Mucosa of gallbladder (tissue), 1 donor: ENCODE data around the gene ENGASE. TPM values are rescaled to one million over a fixed set of nuclear protein-coding genes. Genes with fewer than 3 reads are reported as not detected.
"Not testable (repeated sequence)": the region's sequence is repeated elsewhere in the genome, so short reads cannot be mapped to it uniquely, and the experiment has no call there.

Source experiments
- DNase-seq: peaks from one replicate; pipeline ENCODE4 v3.0.0-alpha.2; 2020; ENCODE audit warnings: low spot score
- total RNA-seq: library from RNA; stranded (reverse); gene quantifications from one replicate; pipeline ENCODE4 v1.2.1, GENCODE V29; 2021
- donor health status: DM: no; HTN: no; CAD: no.

The ENGASE gene
- total RNA-seq, result 74.8 TPM

- DNase-seq, result peak; percentile 94
Measured at GRCh38 chr17:79074649-79075445, at the start of gene ENGASE. Gene ENGASE, plus strand, starts transcription at chr17:79074824. Its CDS starts 121 bp downstream, at chr17:79074945.

- no peak for DNase-seq
Measured at GRCh38 chr17:79024901-79025737, 49.5 kb upstream of the ENGASE start.

DNA sequence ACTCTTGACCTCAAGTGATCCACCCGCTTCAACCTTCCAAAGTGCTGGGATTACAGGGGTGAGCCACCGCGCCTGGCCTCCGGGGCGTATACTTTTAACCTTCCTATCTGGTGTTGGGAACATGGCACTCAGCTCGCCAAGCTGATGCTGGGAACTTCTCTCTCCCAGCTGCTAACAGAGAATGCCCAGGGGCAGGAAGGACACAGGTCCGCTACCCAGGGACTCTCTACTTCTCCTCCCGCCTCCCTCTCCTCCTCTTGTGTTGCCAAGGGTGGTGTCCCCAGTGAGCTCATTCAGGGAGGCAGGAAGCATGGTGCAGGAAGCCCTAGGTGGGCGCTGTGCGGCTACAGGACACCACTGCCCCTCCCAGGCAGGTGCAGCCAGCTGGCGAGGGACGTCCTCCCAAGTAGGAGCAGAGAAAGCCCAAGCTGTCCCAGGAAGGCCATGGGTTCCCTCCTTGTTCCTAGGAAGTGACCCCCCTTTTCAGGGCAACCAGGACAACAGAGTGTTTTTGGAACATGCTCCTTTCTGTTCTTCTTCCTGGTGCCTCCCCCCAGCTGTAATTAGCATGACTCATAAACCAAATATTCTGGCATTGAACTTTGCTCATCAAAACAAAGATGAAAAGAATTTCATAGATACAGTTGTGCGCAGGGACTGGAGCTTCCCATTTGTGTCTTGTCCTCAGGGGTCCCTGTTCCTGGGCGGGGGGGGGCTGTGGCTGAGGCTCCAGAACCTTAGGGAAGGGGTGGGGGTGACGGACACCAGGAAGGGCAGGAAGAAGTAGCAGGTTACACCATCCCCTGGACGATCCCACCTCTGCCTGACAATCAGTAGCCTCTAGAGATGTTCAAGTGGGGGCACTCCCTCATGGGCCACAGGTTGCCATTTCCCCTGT, 48.0 kb upstream of the ENGASE start:
- DNase-seq, result no peak

- no peak for DNase-seq
Measured at GRCh38 chr17:79027274-79027924, 47.2 kb upstream of the ENGASE start.

- no peak for DNase-seq
Measured at GRCh38 chr17:79027925-79028491, 46.6 kb upstream of the ENGASE start.

GRCh38 chr17:79028496-79029326, 45.9 kb upstream of the ENGASE start:
- no peak for DNase-seq

- DNase-seq, result no peak
Measured at GRCh38 chr17:79029327-79030009, 45.2 kb upstream of the ENGASE start.

GRCh38 chr17:79030636-79031035, 44.0 kb upstream of the ENGASE start:
- not testable (repeated sequence) for DNase-seq

DNA sequence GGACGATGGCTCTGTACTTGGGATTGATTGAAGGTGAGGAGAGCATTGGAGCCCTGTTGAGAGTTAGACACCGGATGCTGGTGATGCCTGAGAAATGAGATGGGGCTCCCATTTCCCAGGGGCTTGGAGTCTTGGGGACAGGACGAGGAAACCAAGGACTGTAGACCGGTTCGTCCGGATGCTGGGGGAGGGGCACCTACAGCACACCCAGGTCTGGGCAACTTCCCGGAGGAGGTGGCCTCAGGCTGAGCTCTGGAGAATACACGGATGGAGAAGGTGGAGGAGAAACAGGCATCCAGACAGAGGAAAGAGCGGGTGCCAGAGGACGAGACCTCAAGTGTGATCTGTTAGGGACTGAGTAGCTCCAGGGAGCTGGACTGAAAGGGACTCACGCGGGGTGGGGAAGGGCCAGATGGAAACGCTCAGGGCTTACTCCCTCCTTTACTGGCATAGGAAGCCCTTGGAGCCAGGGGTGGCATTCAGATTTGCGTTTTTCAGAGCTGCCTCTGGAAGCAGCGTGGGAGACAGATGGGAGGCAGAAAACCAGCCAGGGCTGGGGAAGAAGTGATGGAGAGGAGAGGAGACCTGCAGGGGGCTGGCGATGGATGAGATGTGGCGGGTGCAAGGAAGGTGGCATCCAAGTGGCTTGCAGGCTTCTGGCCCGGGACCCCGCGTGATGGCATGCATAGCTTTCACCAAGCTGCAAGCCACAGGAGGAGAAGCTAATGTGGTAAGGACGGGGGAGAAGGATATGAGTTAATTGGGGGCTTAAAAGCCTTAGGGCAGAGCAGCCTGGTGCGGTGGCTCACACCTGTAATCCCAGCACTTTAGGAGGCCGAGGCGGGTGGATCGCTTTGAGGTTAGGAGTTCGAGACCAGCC, 42.4 kb upstream of the ENGASE start:
- no peak for DNase-seq

DNA sequence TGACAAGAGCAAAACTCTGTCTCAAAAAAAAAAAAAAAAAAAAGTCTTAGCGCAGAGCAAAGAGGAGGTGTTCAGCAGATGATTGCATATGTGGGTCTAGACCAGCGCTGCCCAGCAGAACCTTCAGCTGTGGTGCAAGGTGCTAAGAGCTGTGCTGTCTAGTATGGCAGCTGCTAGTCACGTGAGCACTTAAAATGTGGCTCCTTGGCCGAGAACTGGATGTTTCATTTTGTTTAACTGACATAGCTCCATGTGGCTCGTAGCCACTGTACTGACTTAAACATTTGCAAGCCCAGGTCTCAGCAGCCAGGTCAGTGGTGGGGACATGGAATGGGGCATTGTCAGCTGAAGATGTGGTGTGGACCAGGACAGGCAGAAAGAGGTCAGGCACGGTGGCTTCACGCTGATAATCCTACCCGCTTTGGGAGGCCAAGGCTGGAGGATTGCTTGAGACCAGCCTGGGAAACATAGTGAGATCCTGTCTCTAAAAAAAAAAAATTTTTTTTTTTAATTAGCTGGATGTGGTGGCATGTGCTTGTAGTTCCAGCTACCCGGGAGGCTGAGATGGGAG, 41.5 kb upstream of the ENGASE start:
- no peak for DNase-seq

DNA sequence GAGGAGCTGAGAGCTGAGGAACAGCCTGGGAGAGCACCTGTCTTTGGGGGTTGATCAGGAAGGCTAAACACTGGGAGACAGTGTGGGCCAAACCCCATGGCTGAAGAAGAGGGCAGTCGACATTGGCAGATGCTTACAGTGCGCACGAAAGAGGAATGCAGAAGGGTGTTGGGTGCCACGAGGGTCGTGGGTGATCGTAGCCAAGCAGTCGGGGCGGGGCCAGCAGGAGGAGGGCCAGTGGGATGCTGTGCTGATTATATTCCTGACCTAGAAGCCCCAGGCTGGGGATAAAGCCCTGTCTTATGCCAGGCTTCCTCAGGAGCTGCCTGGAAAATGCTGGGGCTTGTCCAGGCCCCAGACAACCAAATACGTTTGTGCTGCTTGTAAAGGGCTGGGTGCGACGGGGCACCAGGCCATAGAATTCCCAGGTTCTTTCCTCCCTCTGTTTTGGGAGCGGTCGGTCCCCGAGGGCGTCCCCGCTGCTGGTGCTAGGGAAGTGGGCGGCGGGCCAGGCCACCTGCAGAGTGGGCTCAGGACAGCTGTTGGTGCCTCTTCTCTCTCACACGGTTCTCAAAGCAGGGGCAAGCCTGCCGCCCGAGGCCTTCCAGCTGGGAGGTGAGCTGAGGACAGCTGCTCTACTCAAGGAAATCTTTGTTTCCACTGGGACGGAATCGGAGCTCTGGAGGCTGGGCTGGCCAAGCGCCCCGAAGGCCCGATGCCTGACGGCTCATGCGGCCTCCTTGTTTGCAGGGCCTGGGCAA, 40.7 kb upstream of the ENGASE start:
- DNase-seq, result no peak

GRCh38 chr17:79034931-79035485, 39.6 kb upstream of the ENGASE start:
- DNase-seq, result no peak

DNA sequence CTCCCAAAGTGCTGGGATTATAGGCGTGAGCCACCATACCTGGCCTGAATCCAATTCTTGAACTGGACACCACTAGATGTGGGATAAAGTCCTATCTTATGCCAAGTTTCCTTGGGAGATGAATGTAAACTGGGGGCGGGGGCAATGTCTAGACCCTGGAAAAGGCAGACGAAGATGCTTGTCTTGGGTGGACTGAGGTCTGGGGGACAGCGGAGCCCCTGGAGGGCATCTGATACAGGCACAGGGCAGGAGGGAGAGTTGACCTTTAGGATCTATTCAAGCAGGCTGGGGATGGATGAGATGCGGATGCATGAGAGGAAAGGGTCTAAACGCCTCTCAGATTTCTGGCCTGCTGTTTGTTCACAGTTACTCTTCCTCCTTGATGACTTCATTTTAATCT, 38.9 kb upstream of the ENGASE start:
- DNase-seq, result no peak

DNA sequence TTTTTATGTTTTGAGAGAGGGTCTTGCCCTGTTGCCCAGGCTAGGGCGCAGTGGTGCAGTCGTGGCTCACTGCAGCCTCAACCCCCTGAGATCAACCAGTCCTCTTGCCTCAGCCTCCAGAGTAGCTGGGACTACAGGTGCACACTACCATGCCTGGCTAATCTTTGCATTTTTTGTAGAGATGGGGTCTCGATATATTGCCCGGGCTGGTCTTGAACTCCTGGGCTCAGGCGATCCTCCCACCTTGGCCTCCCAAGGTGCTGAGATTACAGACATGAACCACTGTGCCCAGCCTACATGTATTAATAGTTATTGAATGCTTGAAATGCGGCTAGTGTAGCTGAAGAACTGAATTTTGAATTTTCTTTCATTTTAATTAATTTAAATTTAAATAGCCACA, 38.4 kb upstream of the ENGASE start:
- no peak for DNase-seq

DNA sequence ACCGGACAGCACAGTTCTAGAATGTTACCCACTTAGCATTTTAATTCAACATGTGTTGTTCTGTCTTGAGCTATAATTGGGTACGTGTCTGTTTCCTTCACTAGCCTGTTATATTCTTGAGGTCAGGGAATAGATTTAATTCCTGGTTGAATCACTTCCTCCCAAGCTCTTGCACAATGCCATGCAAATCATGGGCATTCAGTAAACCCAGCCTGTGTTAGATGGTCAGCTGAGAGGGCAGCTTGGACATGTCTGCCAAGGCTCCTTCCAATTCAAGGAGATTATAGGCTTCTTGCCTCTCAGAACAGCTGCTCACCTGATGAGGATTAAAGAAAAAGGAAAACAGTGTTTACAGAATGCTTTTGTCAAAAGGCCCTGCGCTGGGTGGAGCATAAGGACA, 38.0 kb upstream of the ENGASE start:
- no peak for DNase-seq

DNA sequence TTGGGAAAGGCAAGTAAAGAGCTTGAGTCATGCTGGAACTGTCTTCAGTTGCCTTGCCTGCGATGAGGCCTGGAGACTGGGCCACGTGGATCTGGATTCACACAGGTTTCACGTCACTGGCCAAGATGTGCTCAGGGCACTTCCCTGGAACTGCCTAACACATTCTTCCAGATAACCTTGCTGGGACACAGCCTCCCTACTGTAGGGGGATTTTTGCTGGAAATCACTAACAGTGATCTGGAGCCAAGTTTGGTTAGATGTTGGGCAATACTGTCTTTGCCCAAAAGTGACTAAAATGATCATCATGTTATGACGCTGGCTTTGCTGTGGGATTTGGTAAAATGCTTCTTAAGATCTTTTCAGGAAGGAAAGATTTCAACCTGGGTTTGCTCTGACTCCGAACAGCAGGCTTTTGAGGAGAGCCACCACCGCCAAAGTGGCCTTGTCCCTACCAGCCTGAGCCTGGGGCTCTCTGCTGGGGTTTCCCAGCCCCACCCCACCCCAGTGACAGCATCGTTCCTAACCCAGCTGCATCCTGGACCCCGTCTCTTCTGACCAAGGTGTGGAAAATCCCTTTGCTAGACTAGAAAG, 36.0 kb upstream of the ENGASE start:
- DNase-seq, result no peak

DNA sequence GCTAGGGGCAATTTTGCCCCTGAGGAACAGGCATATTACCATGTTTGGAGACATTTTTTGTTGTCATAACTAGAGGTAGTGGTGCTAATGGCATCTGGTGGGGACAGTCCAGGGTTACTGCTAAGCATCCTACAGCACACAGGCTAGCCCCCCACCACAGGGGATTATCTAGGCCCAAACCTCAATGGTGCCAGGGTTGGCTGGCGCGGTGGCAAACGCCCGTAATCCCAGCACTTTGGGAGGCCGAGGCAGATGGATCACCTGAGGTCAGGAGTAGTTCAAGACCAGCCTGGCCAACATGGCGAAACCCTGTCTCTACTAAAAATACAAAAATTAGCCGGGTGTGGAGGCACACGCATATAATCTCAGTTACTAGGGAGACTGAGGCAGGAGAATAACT, 35.5 kb upstream of the ENGASE start:
- no peak for DNase-seq
